ENCODE data around the gene FSIP1.

The FSIP1 gene

DNA sequence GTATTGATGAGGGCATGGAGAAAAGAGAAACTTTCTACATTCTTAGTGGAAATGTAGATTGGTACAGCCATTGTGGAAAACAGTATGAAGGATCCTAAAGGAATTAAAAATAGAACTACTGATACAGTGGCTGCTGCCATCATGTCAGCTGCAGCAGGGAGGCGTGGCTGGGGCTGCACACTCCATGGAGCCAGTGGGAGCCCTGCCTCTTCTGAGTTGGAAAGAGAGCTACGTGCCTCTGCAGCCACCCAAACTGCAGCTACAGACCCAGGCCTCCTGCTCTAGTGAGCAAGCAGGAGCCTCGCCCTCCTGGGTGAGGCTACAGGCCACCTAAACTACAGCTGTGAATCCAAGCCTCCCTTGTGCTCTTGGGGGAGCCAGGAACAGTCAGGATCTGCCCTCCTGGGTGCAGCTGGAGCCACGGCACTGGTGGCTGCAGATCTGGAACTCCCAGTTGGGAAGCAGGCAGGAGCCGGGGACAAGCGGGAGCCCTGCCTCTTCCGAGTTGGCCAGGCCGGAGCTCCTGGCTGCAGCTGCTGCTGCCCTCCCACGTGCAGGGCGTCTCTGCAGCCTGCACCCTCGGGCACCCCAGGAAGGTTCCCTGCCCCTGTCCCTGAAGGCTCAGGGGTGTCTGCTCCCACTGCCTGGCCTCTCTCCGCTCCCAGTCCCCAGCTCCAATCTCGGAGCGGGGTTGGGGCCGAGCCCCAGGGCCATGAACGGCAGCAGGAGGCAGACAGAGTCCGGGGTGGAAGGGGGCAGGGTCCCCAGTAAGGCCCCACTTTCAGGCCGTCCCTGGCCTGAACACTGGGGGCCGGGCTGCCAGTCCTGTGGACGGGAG lies 137.3 kb downstream of the FSIP1 start:
- DNase-seq (ENCODE audit: low read depth), result no peak

DNA sequence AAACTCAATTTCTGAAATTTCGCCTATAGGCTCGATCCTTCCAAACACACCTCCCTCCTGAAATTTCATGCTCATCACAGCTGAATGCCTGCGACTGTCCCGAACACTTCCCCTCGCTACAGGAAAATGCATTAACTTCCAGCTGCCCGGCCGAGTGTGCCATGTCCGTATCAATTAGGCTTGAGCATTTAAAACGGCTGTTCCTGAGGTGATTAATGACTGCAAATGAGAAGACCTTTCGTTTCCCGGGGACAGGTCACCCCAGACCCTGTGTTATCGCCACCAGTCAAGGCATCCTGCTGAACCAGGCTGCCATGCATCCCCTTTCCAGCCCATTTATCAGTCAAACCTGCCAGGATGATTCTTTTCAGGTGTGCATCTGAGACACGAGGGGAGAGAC lies 138.5 kb downstream of the FSIP1 start:
- no peak for DNase-seq (ENCODE audit: low read depth)

DNA sequence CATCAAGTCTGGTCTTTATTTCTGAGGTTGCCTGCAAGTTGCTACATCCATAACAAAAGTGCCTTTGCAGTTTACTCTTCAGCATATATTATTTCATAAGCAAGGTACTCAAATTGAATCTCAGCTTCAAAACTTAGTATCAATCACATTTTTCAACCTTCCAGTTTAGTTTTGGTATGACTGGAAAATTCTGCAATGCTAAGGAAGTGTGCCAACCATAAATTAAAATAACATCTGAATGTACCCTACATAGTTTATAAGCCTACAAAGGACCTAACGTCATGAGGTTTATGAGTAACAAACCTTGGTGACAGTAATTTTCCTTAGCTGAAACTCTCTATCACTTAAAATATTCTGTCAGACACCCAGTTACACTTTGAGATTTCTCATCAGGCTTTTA lies 138.9 kb downstream of the FSIP1 start:
- no peak for DNase-seq (ENCODE audit: low read depth)

DNA sequence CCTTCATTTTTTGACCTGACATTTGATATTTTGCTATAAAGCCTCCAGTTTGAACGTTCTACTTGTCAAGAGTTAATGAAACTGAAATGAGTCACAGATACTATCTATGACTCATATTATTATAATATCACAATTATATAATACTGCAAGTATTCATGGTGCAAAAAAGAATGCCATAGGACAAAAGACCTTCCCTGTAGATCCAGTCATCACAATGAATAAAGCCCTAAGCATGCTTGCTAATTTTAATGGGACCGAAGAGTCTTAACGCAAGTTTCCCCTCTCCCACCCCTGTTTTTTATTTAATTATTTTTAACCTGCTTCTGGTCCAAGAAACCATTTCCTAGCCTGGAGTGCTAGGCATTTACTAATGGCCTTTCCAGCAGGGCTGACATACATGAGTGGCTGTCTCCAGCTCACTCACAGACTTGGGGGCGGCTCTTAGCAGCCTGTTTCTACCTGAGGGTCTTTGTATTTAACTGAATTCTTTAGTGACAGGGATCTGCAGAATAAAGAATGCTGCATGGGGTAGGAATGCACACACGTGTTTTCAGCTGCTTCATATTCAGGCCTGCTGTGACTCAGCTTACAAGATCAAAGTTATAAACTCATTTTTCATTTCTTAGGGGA lies 140.5 kb downstream of the FSIP1 start:
- no peak for DNase-seq (ENCODE audit: low read depth)

DNA sequence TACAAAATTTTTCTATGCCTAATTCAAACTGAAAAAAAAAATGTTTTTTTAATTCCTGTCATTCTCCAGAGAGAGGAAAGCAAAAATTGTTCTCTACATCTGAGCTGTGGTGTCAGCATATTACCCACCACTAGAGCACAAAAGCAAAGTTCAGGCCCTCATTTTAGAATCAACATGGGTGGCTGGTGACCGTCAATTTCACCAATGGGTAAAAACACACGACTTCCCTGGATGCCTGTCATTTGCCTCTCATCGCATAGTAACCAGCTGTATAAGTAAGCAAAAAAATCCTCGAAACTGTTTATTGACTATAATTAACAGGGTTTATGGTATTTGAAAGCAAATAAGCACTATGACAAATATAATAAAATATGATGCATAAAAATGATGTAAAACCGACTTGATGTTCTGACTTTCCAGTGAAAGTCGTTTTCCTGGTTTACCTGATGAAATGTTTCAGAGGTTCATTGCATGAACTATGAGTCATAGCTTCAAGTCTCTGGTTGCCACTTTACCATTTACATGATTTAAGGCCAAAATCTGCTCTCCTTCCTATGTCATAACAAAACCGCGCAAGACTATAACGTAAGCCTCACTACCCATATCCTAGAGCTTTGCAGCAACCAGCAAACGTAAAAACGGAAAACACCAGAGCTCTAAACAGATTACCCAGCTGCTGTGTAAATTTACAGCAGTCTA lies 141.3 kb downstream of the FSIP1 start:
- no peak for DNase-seq (ENCODE audit: low read depth)

DNA sequence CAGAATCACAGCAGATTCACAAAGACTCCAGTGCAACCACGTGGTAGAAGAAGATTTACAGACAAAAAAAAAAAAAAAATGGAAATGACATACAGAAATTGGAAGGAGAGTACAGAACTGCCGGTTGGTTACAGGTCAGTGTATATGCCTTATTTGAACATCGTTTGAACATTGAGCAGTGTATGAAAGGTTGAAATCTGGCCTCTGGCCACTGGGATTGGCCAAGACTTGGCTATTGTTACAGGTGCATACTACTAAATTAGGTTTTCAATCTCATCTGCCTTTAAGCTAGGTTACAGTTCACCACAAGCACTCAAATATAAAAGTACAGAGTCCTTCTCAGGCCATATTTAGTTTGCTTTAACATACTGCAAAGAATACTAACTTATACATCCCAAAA lies 142.0 kb downstream of the FSIP1 start:
- DNase-seq (ENCODE audit: low read depth), result no peak

DNA sequence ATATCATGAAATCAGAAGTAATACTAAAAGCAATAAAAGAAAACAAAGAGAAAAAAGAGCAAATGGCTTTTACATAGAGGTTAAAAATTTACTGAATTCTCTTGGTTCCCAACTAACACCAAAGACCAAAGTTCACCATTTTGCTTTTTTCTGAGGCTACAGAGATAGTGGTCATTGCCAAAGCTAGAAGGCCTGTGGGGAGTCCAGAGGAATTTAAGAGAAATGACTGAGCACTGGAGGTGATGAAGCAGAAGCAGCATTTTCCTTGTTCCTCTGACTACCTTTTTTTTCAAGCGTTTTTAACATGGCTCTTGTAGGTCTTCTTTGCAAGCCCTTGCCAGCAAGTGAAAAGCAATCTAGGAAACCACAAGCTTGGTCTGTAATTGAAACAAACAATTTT lies 143.6 kb downstream of the FSIP1 start:
- DNase-seq (ENCODE audit: low read depth), result no peak

DNA sequence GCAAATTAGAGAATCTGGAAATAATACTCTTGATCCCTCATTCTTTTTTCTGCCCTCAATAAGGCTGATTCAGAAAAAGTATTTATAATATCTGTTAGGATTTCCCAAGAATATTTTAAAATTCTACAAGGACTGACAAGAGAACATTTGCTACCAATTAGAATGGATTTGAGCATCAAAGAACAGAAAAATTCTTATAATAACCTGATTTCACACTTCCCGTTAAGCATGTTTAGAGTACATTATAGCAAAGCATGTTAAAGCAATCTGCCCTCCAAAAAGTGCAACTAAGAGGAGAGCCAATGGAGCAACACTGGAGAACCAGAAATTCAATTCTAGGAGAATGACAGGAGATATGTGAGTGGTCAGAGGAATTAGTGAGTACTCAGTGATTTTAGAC lies 144.6 kb downstream of the FSIP1 start:
- DNase-seq (ENCODE audit: low read depth), result no peak

DNA sequence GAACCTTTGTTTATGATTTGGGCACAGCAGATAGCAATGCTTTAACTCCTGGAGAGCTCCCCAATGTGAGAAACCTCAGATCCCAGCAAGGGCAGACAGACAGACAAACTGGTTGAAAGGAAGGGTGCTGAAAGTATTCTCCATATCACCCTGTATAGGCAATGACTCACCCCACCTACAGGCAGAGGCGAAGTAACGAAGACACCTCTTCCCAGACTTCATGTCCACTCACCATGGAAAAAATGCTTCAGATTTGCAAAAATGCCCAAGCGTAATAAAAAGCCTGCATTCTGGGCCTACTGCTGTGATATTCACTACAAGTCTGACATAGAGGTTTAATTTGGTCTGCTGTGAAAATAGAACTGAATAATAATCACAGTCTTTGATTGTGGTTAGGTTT lies 151.3 kb downstream of the FSIP1 start:
- DNase-seq (ENCODE audit: low read depth), result peak; percentile 55

DNA sequence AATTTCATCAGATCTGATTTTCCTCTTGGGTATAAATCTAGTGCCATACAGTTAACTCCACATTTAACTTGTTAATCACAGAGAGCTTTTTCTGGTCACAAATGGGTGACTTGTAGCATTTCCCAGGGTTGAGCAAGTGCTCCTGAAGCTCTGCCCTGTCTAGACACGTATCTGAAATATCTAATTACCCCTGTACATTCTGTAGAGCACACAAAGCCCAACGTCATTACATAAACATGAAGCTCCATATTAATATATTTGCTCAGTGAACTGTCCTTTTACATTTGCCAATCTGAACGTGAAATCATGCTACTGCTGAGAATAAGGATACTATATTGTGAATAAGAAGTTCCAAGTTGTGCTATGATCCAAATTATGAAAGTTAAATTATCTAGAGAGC lies 152.7 kb downstream of the FSIP1 start:
- no peak for DNase-seq (ENCODE audit: low read depth)

DNA sequence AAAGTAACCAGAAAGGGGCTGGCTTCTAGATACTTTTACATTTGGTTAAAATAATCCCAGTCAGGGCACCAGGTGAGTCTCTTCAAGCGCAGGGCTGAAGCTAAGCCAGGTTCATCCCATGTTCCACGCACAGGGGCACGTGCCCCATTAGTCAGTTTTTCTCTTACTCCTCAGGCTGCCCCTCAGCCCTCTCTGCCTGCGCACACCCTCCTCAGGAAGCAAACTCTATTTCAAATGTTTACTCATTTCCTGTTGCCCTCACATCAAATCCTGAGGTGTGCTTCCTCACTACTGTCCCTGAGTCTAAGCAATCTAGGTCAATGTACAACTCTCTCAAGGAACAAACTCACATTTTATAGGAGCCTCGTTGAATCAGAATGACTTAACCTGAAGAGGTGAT lies 153.3 kb downstream of the FSIP1 start:
- no peak for DNase-seq (ENCODE audit: low read depth)

DNA sequence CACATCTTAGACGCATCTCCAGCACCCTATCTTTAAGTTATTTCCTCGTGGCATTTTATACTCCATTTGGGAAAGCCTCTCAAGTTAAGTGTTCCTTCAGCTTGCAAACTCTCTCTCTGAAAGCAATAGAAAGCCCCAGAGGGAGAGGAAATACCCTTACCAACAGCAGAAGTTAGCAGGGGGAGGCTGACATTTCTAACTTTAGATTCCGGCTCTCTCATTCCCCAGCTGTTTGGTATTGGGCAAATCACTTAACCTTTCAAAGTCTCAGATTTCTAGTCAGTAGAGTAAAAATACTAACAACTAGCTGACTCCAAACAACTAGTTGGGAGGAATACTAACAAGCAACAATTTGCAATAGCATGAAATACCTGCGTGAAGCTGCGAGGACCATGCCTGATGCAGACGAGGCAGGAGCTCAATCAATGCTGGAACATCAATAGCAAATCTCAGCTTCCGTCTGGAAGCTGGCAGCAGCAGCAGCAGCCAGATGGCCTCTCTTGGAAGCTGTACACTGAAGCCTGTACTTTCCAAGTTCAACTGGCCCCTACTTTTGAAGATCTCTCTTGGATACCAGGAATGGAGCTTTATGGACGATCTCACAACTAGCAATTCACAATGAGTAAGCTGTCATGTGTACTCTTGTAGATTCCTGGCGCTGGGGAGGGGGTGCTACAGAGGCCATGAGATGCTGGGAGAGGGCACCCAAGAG lies 153.9 kb downstream of the FSIP1 start:
- no peak for DNase-seq (ENCODE audit: low read depth)

DNA sequence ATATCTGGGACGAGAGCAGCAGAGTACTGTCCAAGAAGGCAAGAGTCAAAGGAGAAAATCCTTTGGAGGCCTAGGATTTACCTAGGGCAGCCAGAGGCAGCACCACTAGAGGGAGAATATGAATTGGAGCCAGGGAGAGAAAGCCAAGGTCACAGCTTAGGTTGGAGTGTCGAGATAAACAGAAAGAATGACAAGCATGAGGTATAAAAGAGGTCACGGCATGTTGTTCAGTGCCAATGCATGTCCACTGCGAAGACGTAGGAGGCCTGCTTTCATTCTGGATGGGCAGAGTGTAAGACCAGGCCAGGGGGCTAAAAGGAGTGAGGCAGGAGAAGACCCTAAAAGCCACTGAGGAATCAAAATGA lies 154.5 kb downstream of the FSIP1 start:
- DNase-seq (ENCODE audit: low read depth), result no peak

DNA sequence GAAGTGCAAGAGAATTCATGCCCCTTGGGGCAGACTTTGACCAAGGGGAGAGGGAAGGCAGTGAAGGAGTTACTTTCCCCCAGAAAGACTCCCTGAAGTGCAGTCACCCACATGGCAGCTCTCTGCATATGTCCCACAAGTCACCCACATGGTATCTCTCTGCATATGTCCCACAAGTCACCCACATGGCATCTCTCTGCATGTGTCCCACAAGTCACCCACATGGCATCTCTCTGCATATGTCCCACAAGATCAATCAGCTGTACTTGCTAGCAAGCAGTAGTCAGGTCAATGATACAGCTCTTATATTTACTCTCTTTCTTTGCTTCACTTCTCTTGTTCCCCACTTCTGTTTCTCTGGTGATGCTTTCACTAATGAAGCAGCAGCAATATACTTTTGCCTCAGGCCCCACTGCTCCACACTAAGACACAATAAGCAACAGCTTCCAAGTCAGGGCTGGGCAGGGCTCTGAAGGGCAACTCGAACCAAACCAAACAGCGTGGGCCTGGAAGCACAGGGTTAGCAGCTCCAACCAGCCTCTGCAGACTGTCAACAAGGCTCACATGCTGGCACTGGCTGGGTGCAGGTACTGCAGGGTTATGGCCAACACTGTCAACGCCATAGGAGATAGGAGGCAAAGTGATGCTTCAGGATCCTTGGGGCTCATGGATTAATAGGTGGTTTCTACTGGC lies 155.0 kb downstream of the FSIP1 start:
- DNase-seq (ENCODE audit: low read depth), result no peak

DNA sequence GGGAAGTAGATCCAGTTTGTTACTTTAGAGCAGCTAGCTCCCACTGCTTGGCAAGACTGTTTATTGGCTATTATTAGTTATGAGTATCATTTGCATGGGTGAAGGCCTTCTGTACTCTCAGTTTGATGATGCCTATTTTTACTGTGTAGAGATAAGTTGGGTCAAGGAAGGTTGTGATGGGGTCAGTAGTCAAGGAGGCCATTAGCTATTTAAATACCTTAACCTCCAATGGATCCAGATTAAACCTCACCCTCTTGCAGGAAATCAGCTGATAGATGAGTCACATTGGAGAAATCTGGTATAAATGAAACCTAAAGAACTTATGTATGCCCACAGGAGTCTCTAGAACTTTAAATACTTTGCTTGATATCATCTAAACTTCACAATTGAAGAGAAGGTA lies 156.8 kb downstream of the FSIP1 start:
- DNase-seq (ENCODE audit: low read depth), result no peak

DNA sequence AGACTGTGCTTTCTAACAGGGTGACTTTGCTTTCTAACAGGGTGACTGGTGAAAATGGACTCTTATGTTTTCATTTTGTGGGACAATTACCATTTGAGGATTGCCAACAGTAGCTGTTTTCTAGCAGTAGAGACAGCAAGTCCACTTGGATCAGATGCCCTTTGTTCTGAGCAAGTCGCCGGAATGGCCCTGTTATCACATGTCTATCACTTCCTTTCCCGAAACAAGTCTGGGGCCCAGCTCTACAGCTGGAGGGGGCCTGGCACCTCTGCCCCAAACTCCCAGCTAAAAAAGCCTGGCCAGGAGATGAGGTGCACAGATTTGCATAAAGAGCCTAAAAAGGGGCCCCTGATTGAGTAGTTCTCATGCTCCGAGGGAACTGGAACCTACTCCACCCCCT lies 157.2 kb downstream of the FSIP1 start:
- DNase-seq (ENCODE audit: low read depth), result no peak

DNA sequence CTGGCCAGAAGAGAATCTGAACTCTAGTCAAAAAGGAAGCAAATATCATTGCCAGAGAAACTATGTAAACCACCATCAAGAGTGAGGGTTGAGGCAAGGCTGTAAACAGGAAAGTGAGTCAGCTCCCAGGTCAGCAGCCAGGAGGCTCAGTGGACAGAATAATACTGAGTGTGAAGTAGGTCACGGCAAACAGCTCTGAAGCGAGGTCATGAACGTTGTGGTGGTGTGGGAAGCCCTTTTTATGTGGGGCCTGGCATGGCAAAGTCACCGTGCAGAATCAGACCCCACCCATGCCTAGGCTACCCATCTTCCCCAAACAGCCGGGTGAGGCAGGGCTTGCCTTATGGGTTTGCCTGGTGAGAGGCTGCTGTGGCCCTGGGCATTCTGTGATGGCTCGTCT lies 157.8 kb downstream of the FSIP1 start:
- DNase-seq (ENCODE audit: low read depth), result peak; percentile 83

DNA sequence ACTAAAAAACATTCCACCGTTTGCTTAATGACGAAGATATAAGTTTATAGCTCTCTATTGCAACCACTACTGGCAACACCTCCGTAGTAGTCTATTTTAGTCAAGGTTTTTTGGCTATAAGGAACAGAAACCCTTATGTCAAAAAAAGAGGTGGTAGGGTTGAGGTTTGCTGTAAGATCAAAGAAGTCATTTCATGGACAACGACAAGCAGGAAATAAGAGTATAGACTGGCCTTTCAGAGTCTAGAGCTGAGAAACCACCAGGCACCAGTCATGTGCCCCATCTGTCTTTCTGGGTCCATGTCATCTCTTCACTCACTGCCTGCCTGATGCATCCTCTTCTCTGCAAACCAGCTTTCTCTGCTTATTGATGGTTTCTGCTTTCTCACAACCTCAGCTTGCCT lies 159.1 kb downstream of the FSIP1 start:
- no peak for DNase-seq (ENCODE audit: low read depth)

DNA sequence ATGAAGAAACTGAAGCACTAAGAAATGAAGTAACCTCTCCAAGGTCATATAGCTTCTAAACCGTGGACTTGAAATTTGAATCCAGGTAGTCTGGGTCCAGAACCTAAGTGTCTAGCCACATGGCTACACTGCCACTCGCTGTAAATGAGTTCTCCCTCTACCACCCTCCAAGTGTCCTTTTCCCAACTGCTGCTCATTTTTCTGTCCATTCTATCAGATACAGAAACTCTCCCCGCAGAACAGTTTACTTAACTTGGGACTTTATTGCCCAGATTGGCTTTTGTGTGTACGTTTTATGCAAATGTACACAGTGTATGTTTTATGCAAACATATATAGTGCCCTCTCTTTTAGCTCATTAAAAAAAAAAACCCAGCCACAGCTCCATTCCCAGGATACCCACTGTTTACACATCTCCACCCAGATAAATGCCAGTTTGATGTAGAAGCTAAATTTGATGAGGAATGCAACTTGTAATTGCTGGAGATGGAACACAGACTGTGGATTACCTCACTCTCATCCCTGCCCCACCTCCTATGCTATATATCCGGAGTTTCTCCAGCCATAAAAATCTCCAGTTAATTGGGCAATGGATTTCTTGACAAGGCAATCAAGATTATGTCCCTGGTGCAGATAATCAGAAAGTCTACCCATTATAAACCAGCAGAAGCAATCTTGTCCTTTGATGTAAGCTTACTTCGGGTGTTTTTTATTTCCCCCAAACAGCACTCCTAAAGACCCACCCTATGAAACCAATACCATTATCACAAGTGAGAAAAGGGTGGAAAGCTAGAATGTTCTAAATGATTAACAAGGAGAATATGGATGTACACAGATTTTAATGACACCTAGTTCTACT lies 159.8 kb downstream of the FSIP1 start:
- DNase-seq (ENCODE audit: low read depth), result no peak

DNA sequence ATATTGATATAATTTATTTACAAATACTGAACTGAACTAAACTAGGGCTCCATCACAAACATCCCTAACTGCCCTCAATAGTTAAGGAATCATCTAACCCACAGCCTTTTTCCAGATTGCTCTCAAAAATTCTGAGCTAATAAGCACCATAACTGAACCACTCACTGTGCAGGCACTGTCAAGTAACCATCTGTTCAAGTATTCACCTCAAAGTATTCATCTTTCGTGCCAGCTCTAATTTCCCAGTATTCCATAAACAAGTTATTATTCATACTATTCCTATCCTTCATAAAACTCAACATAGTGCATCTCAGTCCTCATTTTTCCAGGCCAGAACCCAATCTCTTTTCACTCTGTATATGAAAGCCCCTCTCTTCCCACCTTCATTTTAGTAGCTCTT lies 160.7 kb downstream of the FSIP1 start:
- DNase-seq (ENCODE audit: low read depth), result no peak

DNA sequence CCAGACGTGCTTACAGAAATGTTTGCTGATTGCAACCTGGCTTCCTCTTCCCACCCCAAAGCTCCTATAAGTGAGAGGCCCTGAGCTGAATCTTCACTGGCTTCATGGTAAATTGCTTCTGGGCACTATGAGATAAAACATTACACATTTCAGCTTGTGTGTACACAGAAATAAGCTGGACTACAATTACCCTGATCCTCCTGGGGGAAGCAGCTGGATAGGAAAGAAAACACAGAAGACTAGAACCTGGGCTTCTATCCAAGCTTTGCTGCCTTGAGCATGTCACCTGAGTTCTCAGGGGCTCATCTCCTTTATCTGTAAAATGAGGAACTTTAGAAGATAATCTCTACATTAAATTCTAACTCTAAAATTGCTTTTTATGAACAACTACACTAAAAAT lies 161.4 kb downstream of the FSIP1 start:
- no peak for DNase-seq (ENCODE audit: low read depth)

Measured in non-pigmented ciliary epithelial cell (primary cell).